Testis (tissue), 2 donors: Measurements from ENCODE around the gene SCP2.

Experiments
- POLR2A ChIP-seq: fragments of 450-650 bp; IDR thresholded peaks from one replicate; pipeline ENCODE4 v1.6.1; 2017; ENCODE audit warnings: antibody characterized with exemption, mild to moderate bottlenecking, moderate library complexity
- TF ChIP-seq, protein P1 (sequence below), 3 experiments: fragments of 450-650 bp in 2 of 3; fragments of 200-600 bp in 1 of 3; sonication (generic) in 1 of 3; IDR thresholded peaks; one replicate each; pipeline ENCODE4 v1.5.1; 2016 to 2019; ENCODE audit warnings: antibody characterized with exemption in 3 of 3, mild to moderate bottlenecking in 2 of 3, moderate library complexity in 1 of 3

GRCh38 chr1:53083636-53084588 lies 156.8 kb downstream of the SCP2 start:
- TF ChIP-seq POLR2A = no peak
- TF ChIP-seq, protein P1, sequence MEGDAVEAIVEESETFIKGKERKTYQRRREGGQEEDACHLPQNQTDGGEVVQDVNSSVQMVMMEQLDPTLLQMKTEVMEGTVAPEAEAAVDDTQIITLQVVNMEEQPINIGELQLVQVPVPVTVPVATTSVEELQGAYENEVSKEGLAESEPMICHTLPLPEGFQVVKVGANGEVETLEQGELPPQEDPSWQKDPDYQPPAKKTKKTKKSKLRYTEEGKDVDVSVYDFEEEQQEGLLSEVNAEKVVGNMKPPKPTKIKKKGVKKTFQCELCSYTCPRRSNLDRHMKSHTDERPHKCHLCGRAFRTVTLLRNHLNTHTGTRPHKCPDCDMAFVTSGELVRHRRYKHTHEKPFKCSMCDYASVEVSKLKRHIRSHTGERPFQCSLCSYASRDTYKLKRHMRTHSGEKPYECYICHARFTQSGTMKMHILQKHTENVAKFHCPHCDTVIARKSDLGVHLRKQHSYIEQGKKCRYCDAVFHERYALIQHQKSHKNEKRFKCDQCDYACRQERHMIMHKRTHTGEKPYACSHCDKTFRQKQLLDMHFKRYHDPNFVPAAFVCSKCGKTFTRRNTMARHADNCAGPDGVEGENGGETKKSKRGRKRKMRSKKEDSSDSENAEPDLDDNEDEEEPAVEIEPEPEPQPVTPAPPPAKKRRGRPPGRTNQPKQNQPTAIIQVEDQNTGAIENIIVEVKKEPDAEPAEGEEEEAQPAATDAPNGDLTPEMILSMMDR (IDR thresholded peaks at IDR 0.05) = no peak
